GM19238 (cell line): Measurements from ENCODE around the gene SART3.
"Not testable (repeated sequence)": the region's sequence is repeated elsewhere in the genome, so short reads cannot be mapped to it uniquely, and the experiment has no call there.

ENCODE experiments used
- DNase-seq: peaks from one replicate; pipeline ENCODE4 v3.0.0; 2011; ENCODE audit warnings: low spot score; ENCODE audit not compliant: insufficient read length

The SART3 gene

GRCh38 chr12:108581311-108582227 lies 20.6 kb upstream of the SART3 start:
- no peak for DNase-seq

- no peak for DNase-seq
These were observed 19.6 kb upstream of the SART3 start for GRCh38 chr12:108580531-108580930.

- DNase-seq: no peak
These were observed 17.8 kb upstream of the SART3 start for GRCh38 chr12:108578813-108579212.

- no peak for DNase-seq
These were observed 17.3 kb upstream of the SART3 start for GRCh38 chr12:108578264-108578663.

GRCh38 chr12:108577458-108577857 lies 16.5 kb upstream of the SART3 start:
- no peak for DNase-seq

GRCh38 chr12:108576660-108577234 lies 15.8 kb upstream of the SART3 start:
- DNase-seq: no peak

DNA sequence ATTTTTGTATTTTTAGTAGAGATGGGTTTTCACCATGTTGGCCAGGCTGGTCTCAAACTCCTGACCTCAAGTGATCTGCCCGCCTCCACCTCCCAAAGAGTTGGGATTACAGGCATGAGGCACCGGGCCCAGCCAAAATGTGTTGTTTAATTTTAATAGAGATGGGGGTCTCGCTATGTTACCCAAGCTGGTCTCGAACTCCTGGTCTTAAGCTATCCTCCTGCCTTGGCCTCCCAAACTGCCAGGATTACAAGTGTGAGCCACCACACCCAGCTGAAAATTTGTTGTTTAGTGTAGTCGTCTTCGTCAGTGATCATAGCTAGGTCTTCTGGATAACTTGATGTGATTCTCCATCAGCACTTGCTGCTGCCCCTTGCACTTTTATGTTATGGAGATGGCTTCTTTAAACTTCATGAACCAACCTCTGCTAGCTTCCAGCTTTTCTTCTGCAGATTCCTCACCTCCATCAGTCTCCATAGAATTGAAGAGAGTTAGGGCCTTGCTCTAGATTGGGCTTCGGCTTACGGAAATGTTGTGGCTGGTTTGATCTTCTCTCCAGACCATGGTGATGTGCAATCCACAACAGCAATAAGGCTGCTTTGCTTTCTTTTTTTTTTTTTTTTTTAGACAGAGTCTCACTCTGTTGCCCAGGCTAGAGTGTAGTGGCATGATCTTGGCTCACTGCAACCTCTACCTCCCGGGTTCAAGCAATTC lies 14.4 kb upstream of the SART3 start:
- DNase-seq: no peak

DNA sequence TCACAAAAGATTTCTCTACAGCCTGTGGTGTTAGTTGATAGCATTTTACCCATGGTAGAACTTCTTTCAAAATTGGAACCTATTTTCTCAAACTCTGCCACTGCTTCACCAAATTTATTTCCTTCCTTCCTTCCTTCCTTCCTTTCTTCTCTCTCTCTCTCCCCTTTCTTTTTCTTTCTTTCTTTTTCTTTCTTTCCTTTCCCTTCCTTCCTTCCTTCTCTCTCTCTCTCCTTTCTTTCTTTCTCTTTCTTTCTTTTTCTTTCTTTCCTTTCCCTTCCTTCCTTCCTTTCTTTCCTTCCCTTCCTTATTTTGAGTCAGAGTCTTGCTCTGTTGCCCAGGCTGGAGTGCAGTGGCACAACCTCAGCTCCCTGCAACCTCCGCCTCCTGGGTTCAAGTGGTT lies 13.3 kb upstream of the SART3 start:
- not testable (repeated sequence) for DNase-seq

GRCh38 chr12:108573317-108573716 lies 12.3 kb upstream of the SART3 start:
- no peak for DNase-seq

DNA sequence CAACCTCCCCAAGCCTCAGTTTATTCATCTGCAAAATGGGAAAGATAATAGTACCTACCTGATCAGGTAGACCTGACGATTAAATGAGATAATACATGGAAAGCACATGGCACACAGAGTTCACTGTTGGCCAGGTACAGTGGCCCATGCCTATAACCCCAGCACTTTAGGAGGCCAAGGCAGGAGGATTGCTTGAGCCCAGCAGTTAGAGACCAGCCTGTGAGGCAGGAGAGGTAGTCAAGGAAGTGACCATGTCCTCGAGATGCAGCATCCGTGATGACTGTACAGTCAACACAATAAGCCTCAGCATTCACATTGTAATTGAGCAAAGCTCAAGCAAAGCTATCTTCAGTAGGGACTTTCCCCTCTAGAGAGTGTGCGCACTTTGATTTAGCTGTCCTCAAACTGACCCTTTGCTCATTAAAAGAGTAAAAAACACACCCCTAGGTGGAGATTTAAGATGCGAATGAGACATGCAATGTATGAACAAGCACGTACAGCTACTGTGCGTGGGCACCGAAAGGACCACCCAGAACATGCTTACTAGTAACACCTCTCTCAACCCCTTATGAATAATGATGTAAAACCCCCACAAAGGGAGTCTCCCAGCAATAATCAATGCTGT lies 11.3 kb upstream of the SART3 start:
- DNase-seq: no peak

GRCh38 chr12:108571609-108572165 lies 10.7 kb upstream of the SART3 start:
- DNase-seq: no peak

DNA sequence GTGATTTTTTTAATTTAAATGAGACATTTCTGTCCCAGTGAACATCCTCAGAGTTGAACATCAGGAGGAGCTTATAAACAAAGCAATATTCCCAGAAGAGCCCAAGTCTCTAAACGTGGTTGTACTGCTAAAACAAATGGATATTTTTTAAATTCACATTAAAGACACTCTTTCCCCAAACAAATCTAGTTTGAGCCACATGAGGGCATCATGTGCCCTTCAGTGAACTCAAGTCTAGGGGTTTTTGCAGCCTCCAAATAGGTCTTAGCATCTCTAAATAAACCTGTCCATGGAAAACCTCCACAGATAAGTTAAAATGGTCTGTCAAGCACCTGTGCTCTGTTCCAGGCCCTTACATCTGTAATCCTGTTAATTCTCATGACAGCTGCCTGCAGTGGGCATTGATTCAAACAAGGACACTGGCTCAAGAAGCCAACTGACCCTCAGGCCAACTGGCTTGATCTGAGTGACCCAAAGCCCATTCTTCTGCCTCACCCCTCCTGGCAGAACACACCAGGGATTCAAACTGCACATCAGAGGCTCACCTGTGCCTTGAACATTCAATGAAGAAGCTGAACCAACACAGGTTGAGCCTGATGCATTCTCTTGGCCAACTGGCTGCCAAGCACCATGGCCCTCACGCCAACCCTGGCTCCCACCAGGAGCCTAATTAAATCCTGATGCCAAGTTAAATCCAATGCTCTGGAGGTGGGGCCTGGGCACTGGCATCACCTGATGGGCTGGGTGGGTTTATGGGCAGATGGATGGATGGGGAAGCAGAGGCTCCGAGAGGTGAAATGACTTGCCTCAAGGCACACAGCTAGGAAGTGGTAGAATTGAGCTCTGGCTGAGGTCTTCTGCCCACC lies 10.0 kb upstream of the SART3 start:
- no peak for DNase-seq

DNA sequence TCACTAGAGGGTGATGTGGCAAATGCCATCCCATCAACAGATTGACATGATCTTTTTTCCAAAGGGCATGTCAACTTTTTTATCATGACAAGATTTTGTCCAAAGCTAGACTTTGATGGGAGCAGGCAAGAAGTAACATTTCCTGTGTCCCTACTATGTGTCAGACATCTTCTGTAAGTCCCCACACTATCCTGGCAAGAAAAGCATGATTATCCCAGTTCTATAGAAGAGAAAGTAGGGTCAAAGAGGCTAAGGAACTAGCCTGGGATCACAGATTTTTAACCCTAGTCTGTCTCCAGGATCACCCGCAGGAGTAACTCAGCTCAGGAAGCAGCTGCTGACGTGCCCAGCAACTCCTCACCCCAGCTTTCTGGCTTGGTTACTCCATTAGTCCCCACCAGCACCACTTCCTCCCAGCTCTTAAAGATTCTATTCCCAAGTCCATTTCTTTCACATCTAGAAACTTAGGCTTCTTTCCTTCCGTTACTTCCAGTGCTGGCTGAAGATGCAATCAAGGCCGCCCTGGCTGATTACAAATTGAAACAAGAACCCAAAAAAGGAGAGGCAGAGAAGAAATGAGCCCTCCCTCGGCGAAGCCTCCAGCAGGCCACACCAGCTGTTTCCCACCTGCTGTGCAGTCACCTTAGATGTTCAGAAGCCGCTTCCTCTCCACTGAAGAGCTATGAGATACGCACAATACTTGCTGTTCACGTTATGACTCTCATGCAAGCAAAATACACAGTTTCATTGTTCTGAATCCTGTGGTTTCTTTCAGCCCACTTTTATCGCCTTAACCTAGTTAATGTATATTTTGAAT lies 7.6 kb upstream of the SART3 start:
- peak; percentile 38 for DNase-seq

GRCh38 chr12:108567406-108568337 lies 6.7 kb upstream of the SART3 start:
- no peak for DNase-seq

GRCh38 chr12:108566452-108566851 lies 5.5 kb upstream of the SART3 start:
- no peak for DNase-seq

DNA sequence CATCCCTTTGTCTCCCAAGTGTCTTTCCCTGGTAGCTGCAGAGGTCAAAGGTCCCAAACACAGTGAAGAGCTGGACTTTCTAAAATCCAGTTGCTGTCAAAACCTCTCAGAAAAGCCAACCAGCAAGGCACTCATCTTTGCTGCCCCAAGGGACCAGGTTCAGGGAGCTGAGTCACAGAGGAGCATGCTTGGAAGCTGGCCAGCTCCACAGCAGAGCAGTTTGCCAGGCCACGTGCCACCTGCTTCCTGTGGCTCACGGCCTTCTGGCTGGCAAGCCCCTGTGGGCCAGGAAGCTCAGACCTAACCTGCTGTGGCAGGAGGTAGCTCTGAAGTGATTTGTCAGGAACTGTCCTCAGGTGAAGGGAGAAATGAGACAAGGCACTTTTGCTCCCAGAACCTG lies 5.0 kb upstream of the SART3 start:
- no peak for DNase-seq

GRCh38 chr12:108565146-108565545 lies 4.2 kb upstream of the SART3 start:
- no peak for DNase-seq

GRCh38 chr12:108564724-108565123 lies 3.8 kb upstream of the SART3 start:
- DNase-seq: no peak

DNA sequence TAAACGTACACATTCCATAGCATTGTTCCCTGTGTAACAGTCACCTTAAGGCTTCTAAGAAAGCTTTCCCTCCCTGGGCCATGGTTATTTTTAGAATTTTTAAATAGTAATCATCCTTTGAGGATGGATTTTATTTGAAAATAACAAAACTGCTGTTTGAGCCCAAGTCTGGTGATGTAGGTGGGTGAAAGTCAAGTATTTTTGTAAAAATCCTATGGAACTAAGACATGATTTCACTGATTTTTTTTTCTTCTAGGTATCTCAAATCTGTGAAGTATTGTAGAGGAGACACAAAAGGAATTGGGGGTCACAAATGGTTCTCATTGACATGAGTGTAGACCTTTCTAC lies 2.8 kb upstream of the SART3 start:
- no peak for DNase-seq
